Liver (tissue), 3 donors: ENCODE results near the gene TIGD2.

Source experiments
- ATF3 ChIP-seq: IDR thresholded peaks from 2 replicates; pipeline ENCODE4 v1.6.1; 2016; ENCODE audit warnings: antibody characterized with exemption
- GABPA ChIP-seq, 2 donors: IDR thresholded peaks in 1 of 2; conservative IDR thresholded peaks in 1 of 2; 2 replicates each; pipeline ENCODE4 v1.6.1; 2016; ENCODE audit warnings: antibody characterized with exemption in 2 of 2, mild to moderate bottlenecking in 1 of 2, moderate library complexity in 1 of 2
- JUND ChIP-seq, 2 donors: IDR thresholded peaks; 2 replicates each; pipeline ENCODE4 v1.6.1; 2016; ENCODE audit warnings: antibody characterized with exemption in 2 of 2
- MAX ChIP-seq: IDR thresholded peaks from 2 replicates; pipeline ENCODE4 v1.6.1; 2016; ENCODE audit warnings: antibody characterized with exemption
- RAD21 ChIP-seq, 2 donors: IDR thresholded peaks; 2 replicates each; pipeline ENCODE4 v1.6.1; 2016; ENCODE audit warnings: antibody characterized with exemption in 2 of 2, mild to moderate bottlenecking in 2 of 2
- SP1 ChIP-seq: IDR thresholded peaks from 2 replicates; pipeline ENCODE4 v1.6.1; 2018; ENCODE audit warnings: antibody characterized with exemption, mild to moderate bottlenecking
- TAF1 ChIP-seq: conservative IDR thresholded peaks from 2 replicates; pipeline ENCODE4 v1.6.1; 2016; ENCODE audit warnings: antibody characterized with exemption, mild to moderate bottlenecking
- YY1 ChIP-seq: IDR thresholded peaks from 2 replicates; pipeline ENCODE4 v1.6.1; 2016; ENCODE audit warnings: antibody characterized with exemption, mild to moderate bottlenecking
- TF ChIP-seq, protein P1 (sequence below): fragments of 150-350 bp; IDR thresholded peaks from 2 replicates; pipeline ENCODE4 v1.5.1; 2017; ENCODE audit warnings: improper control_type of control experiment, low read depth, low read length; ENCODE audit not compliant: missing input control
- TF ChIP-seq, protein P2 (sequence below): IDR thresholded peaks from 2 replicates; pipeline ENCODE4 v1.6.1; 2016; ENCODE audit warnings: antibody characterized with exemption
- donor health status: healthy.
- donor health status: healthy.

DNA sequence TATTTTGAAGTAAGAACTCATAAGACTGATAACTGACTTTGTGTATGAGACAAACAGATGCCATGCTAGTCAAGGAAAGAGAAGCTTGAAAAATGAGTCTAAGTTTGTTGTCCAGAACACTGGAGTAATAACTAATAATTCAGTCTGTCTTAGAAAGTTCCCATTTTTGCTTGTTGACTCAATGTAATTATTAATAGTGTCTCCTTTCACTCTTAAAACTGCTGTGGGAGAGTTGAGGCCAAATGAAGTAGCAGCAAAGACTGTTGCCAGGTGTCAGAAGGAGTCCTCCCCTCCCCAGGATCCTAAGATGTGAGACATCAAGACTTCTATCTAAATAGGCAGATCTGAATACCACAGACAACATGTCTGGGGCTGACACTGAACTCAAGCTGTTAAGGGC, 33.6 kb upstream of the TIGD2 start:
- no peak for TF ChIP-seq RAD21 (IDR thresholded peaks at IDR 0.05)
- TF ChIP-seq, protein P1, sequence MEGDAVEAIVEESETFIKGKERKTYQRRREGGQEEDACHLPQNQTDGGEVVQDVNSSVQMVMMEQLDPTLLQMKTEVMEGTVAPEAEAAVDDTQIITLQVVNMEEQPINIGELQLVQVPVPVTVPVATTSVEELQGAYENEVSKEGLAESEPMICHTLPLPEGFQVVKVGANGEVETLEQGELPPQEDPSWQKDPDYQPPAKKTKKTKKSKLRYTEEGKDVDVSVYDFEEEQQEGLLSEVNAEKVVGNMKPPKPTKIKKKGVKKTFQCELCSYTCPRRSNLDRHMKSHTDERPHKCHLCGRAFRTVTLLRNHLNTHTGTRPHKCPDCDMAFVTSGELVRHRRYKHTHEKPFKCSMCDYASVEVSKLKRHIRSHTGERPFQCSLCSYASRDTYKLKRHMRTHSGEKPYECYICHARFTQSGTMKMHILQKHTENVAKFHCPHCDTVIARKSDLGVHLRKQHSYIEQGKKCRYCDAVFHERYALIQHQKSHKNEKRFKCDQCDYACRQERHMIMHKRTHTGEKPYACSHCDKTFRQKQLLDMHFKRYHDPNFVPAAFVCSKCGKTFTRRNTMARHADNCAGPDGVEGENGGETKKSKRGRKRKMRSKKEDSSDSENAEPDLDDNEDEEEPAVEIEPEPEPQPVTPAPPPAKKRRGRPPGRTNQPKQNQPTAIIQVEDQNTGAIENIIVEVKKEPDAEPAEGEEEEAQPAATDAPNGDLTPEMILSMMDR = no peak
- TF ChIP-seq JUND (IDR thresholded peaks at IDR 0.05) = no peak
- no peak for TF ChIP-seq TAF1
- TF ChIP-seq GABPA (IDR thresholded peaks at IDR 0.05 in 1 of 2, conservative IDR thresholded peaks at IDR 0.05 in 1 of 2) = no peak
- TF ChIP-seq MAX = no peak
- no peak for TF ChIP-seq YY1
- TF ChIP-seq ATF3 = no peak
- no peak for TF ChIP-seq SP1
- TF ChIP-seq, protein P2, sequence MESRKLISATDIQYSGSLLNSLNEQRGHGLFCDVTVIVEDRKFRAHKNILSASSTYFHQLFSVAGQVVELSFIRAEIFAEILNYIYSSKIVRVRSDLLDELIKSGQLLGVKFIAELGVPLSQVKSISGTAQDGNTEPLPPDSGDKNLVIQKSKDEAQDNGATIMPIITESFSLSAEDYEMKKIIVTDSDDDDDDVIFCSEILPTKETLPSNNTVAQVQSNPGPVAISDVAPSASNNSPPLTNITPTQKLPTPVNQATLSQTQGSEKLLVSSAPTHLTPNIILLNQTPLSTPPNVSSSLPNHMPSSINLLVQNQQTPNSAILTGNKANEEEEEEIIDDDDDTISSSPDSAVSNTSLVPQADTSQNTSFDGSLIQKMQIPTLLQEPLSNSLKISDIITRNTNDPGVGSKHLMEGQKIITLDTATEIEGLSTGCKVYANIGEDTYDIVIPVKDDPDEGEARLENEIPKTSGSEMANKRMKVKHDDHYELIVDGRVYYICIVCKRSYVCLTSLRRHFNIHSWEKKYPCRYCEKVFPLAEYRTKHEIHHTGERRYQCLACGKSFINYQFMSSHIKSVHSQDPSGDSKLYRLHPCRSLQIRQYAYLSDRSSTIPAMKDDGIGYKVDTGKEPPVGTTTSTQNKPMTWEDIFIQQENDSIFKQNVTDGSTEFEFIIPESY = no peak
